GM12864 (cell line): ENCODE results near the gene MIS12.
A peak's percentile ranks its signal among the peaks of the same experiment; 100 is the strongest.

ENCODE experiments used
- DNase-seq: peaks from one replicate; pipeline ENCODE4 v3.0.0-alpha.2; 2011; ENCODE audit warnings: low read depth
- H3K4me3 ChIP-seq: 2 replicates; pipeline ENCODE4 v1.5.1; 2011; ENCODE audit warnings: mild to moderate bottlenecking, low read depth, low read length, control low read depth
- CTCF ChIP-seq: IDR thresholded peaks from 2 replicates; pipeline ENCODE4 v1.5.1; 2011; ENCODE audit warnings: low read depth, mild to moderate bottlenecking, moderate library complexity, low read length, control low read depth, inconsistent platforms; ENCODE audit errors: missing control alignments

Gene MIS12

DNA sequence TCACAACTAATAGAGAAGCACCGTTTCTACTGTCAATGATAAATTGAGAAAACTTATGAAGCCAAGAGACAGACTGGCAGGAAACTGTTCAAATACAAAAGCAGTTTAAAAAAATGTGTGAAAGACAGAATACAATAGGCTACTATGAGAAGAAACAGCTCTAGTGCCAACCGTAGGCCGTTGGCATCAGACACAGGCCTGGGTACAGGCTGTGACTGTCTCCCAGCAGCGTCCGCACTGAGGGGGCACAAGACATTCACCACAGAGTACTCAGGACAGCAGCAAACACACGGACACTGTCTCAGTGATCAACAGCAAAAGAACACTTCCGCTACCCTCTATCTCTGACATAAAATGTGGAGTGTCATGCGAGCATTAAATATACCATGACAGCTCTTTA, 39.6 kb upstream of the MIS12 start:
- no peak for DNase-seq
- no peak overlapping the region for H3K4me3 ChIP-seq
- no peak for TF ChIP-seq CTCF

- no peak overlapping the region for H3K4me3 ChIP-seq
- no peak for DNase-seq
- no peak for TF ChIP-seq CTCF
Measured at GRCh38 chr17:5464717-5465507, 21.5 kb upstream of the MIS12 start.

GRCh38 chr17:5466295-5466694, 20.1 kb upstream of the MIS12 start:
- no peak for DNase-seq
- H3K4me3 ChIP-seq: no peak overlapping the region; the same call in 1 of the 2 replicates
- no peak for TF ChIP-seq CTCF

DNA sequence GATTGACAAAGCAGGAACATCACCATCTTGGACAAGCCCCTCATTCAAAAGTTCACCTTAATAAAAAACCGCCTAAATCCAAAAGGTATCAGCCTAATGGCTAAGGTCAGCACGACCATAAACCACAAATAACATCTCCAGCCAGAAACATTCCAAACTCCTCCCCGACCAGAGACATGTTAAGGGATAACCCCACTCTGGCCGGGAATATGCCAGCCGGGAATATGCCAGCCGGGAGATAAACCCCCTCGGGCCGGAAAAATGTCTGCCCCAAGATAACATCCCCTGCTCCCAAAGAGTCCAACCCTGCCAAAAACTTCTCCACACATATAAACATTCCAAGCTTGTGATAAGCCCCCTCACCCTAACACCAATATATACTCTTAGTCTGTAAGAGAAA, 18.9 kb upstream of the MIS12 start:
- TF ChIP-seq CTCF: no peak
- no peak for DNase-seq
- peak overlapping the region; percentile 81 for H3K4me3 ChIP-seq

DNA sequence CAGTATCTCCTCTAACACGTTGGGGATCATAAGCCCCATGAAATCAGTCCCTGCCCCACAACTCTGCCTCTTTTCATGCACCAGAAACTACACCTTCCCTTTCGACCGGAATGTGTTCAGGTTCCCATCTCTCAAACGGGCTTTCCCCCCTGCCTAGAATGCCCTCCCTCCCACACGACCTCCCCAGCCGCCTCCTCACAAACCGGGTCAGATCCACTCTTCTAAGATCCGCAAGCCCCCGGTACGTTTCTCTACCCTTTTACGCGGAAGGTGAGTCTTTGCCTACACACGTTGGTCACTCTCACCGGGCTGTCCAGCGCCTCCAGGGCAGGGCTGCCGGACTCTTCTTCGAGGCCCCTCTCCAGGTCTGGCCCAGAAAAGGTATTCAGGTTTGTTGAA, 18.3 kb upstream of the MIS12 start:
- no peak for TF ChIP-seq CTCF
- DNase-seq: no peak
- H3K4me3 ChIP-seq: peak overlapping the region; percentile 81

- no peak for DNase-seq
Measured at GRCh38 chr17:5472511-5472910, 13.9 kb upstream of the MIS12 start.

More at GRCh38 chr17:5472511-5472910, 13.9 kb upstream of the MIS12 start:
- TF ChIP-seq CTCF: no peak
- H3K4me3 ChIP-seq: no peak overlapping the region
